Heart left ventricle (tissue), 16 donors: ENCODE results near the gene INTS11. TPM values are rescaled to one million over a fixed set of nuclear protein-coding genes. Genes with fewer than 3 reads are reported as not detected.

Source experiments
- ATAC-seq, 4 donors: fragments of 200-7000 bp; cut with Tn5 transposase; one replicate each; pipeline ENCODE4 v1.9.1; 2020 to 2022; ENCODE audit warnings: moderate library complexity in 4 of 4, mild to moderate bottlenecking in 3 of 4, moderate number of reproducible peaks in 1 of 4
- DNase-seq, 5 donors: peaks; one replicate each; pipeline ENCODE4 v3.0.0-alpha.2; 2020
- H3K27ac ChIP-seq, 12 donors: fragments of 200-600 bp; sonication (generic) in 4 of 12; one replicate each; pipeline versions ENCODE4 v1.5.0 to v1.8.0; 2016 to 2022; ENCODE audit warnings: mild to moderate bottlenecking in 2 of 12
- H3K27me3 ChIP-seq, 9 donors: fragments of 200-600 bp; sonication (generic) in 2 of 9; one replicate each; pipeline versions ENCODE4 v1.5.1 to v1.8.0; 2016 to 2022; ENCODE audit warnings: mild to moderate bottlenecking in 3 of 9
- H3K36me3 ChIP-seq, 9 donors: fragments of 200-600 bp; sonication (generic) in 2 of 9; one replicate each; pipeline versions ENCODE4 v1.5.0 to v1.8.0; 2018 to 2022; ENCODE audit warnings: mild to moderate bottlenecking in 2 of 9
- H3K4me1 ChIP-seq, 12 donors: fragments of 200-600 bp; sonication (generic) in 4 of 12; one replicate each; pipeline versions ENCODE4 v1.5.0 to v1.8.0; 2016 to 2022; ENCODE audit warnings: mild to moderate bottlenecking in 3 of 12
- H3K4me3 ChIP-seq, 12 donors: fragments of 200-600 bp; sonication (generic) in 4 of 12; one replicate each; pipeline versions ENCODE4 v1.5.0 to v1.8.0; 2017 to 2022; ENCODE audit warnings: mild to moderate bottlenecking in 9 of 12, moderate library complexity in 4 of 12
- H3K9me3 ChIP-seq, 12 donors: fragments of 200-600 bp; sonication (generic) in 4 of 12; one replicate each; pipeline versions ENCODE4 v1.5.0 to v1.8.0; 2016 to 2022; ENCODE audit warnings: mild to moderate bottlenecking in 1 of 12
- CTCF ChIP-seq, 12 donors: fragments of 200-600 bp; sonication (generic) in 4 of 12; IDR thresholded peaks; one replicate each; pipeline versions ENCODE4 v1.5.0 to v1.8.0; 2018 to 2022; ENCODE audit warnings: antibody characterized with exemption in 12 of 12, mild to moderate bottlenecking in 5 of 12
- POLR2A ChIP-seq, 2 donors: fragments of 450-650 bp; IDR thresholded peaks; one replicate each; pipeline ENCODE4 v1.6.1; 2017; ENCODE audit warnings: antibody characterized with exemption in 2 of 2, mild to moderate bottlenecking in 2 of 2, moderate library complexity in 2 of 2
- WGBS, 4 donors: extraction: QIAGEN DNeasy Blood & Tissue Kit in 2 of 4; methylation state at CpG; one replicate each; pipeline versions ENCODE4 v1.1.5 to v1.1.7; 2013 to 2018; 5-methylcytosine and 5-hydroxymethylcytosine counted together
- intact Hi-C, 10 donors: fragments of 100-400 bp; cut with DNase I; formaldehyde crosslinking; loops; one replicate each; pipeline versions ENCODE4 v1.11.1 to v1.14.2; 2022
- polyA plus RNA-seq, 2 donors: library from polyadenylated mRNA; stranded (reverse); fragments of 200-250 nt; gene quantifications; one replicate each; pipeline ENCODE4 v1.2.3, GENCODE V29; 2013
- total RNA-seq, 9 donors: library from RNA; depleted of rRNA in 2 of 9; stranded (reverse); fragments of >200 nt in 2 of 9; fragmentation: NEBNext Ultra II Directional in 3 of 9; extraction: Animal tissue kit (Norgen Biotek cat#: 25700) in 3 of 9; gene quantifications; one replicate each; pipeline versions ENCODE4 v1.1.0 to v1.2.4, GENCODE V29; 2016 to 2023
- donor health status: ischemic (EF 13 %, LVEDD 7.1; RV severe dilation, severe dysfunction).
- donor health status: healthy with polysubstance abuse.
- donor health status: DM: no; HTN: yes; CAD: no.
- donor health status: DM: no; HTN: no; CAD: no.
- donor health status: ischemic (EF 25% LVEDD 6.9; RV normal size, moderate dysfunction).
- donor health status: ischemic (EF 25% LVEDD 5.7; RV mildly dilated, moderate dysfunction).
- donor health status: healthy.
- donor health status: DM: yes; HTN: yes; CAD: no.
- donor health status: ischemic (EF 35%, LVEDD 5.7; RV mildly dilated, moderate dysfunction).
- donor health status: nonischemic (EF 11% LVEDD 7.7; RV severe dilation, severe dysfunction).
- donor health status: DM: yes; HTN: yes; CAD: no.
- donor health status: PGD.
- donor health status: ischemic (EF 29% LVEDD 5.4; RV normal size, mild dysfunction).
- donor health status: nonischemic (EF 23%, LVEDD 6.1; RV moderate dilation, normal function).

Gene INTS11
- total and polyA plus RNA-seq, 11 donors: 46.8 to 117 (median 70.7) TPM

GRCh38 chr1:1347663-1348419 is 23.4 kb upstream of the INTS11 start:
- Histone ChIP-seq H3K36me3 (peaks cover 0 to 5% (median 0%) of the 10 kb centered on the region in 9 donors), H3K9me3 (no peaks in the 10 kb centered on the region), H3K27ac (peak overlapping the region; percentile 42 to 87 (median 80)), H3K4me1 (peaks cover 3 to 72% (median 46%) of the 10 kb centered on the region in 12 donors), H3K27me3 (peaks cover 0 to 5% (median 0%) of the 10 kb centered on the region in 9 donors), H3K4me3 (peak overlapping the region; percentile 54 to 93 (median 78))
- ATAC-seq (peak; percentile 14 to 59 (median 32)), DNase-seq (no peak)
- TF ChIP-seq POLR2A (IDR thresholded peaks at IDR 0.05): no peak
- no peak for TF ChIP-seq CTCF (IDR thresholded peaks at IDR 0.05)
- WGBS, 4 donors: 19 to 34% (median 29%) methylated on average over 10 to 26 of the region's 26 CpGs
- intact Hi-C loops: loop anchor here in 2 of 10 donors (2.0 kb wide), 2 partner anchors 23 to 39 kb away; partner anchors contain the start of genes CPTP (in 1 of the 2), INTS11 (in 1 of the 2) and PUSL1 (in 1 of the 2)

- no peaks in the 10 kb centered on the region for H3K9me3 ChIP-seq
- ATAC-seq (no peak), DNase-seq (no peak)
- peak overlapping the region; percentile 42 to 87 (median 80) for H3K27ac ChIP-seq
- intact Hi-C loops: no loop called here
- H3K27me3 ChIP-seq: peaks cover 0 to 4% (median 0%) of the 10 kb centered on the region in 9 donors
- TF ChIP-seq POLR2A (IDR thresholded peaks at IDR 0.05) (no peak), CTCF (IDR thresholded peaks at IDR 0.05) (no peak)
- H3K36me3 ChIP-seq: peaks cover 0 to under 1% (median 0%) of the 10 kb centered on the region in 9 donors
- H3K4me1 ChIP-seq: peaks cover 3 to 67% (median 42%) of the 10 kb centered on the region in 12 donors
- 86 to 89% (median 88%) methylated on average over 8 to 10 of the region's 10 CpGs for WGBS, 4 donors
- peak overlapping the region in 9 of 12 donors; percentile 54 to 93 (median 80) for H3K4me3 ChIP-seq
Measured at GRCh38 chr1:1347026-1347595, 22.7 kb upstream of the INTS11 start.

GRCh38 chr1:1346501-1346890 is 22.0 kb upstream of the INTS11 start:
- ATAC-seq (no peak), DNase-seq (no peak)
- intact Hi-C loops: no loop called here
- Histone ChIP-seq H3K9me3 (no peaks in the 10 kb centered on the region), H3K27me3 (peaks cover 0 to 1% (median 0%) of the 10 kb centered on the region in 9 donors), H3K27ac (peak overlapping the region in 4 of 12 donors; percentile 25 to 86 (median 33)), H3K36me3 (peaks cover 0 to 7% (median 4%) of the 10 kb centered on the region in 9 donors), H3K4me3 (peak overlapping the region in 1 of 12 donors; percentile 10), H3K4me1 (peaks cover 3 to 61% (median 37%) of the 10 kb centered on the region in 12 donors)
- 86 to 97% (median 95%) methylated on average over 7 to 10 of the region's 10 CpGs for WGBS, 4 donors
- TF ChIP-seq CTCF (IDR thresholded peaks at IDR 0.05) (no peak), POLR2A (IDR thresholded peaks at IDR 0.05) (no peak)
